HepG2 (cell line): Measurements from ENCODE around the gene NFYC.

Source experiments
- EHMT2 ChIP-seq: fragments of 200-600 bp; sonication (generic); IDR thresholded peaks from 2 replicates; pipeline ENCODE4 v1.7.0; 2017; ENCODE audit warnings: antibody characterized with exemption, low read depth, low read length, borderline replicate concordance
- MAFF ChIP-seq: IDR thresholded peaks from 2 replicates; pipeline ENCODE4 v1.6.1; 2011; ENCODE audit warnings: low read depth, low read length, improper control_type of control experiment
- RBM22 ChIP-seq: fragments of 200-400 bp; formaldehyde crosslinking; optimal IDR thresholded peaks from 2 replicates; pipeline ENCODE3; 2017; ENCODE audit warnings: mild to moderate bottlenecking, low read length, moderate library complexity
- SYNCRIP ChIP-seq: fragments of 200-400 bp; formaldehyde crosslinking; IDR thresholded peaks from 2 replicates; pipeline ENCODE4 v1.6.1; 2018; ENCODE audit warnings: mild to moderate bottlenecking, low read depth, low read length; ENCODE audit not compliant: insufficient read depth
- ZNF224 ChIP-seq: sonication (generic); formaldehyde crosslinking; IDR thresholded peaks from 2 replicates; pipeline ENCODE4 v1.5.0; 2020; ENCODE audit warnings: mild to moderate bottlenecking, missing genetic modification reagents
- ZNF30 ChIP-seq: sonication (generic); formaldehyde crosslinking; IDR thresholded peaks from 2 replicates; pipeline ENCODE4 v1.5.0; 2020; ENCODE audit warnings: mild to moderate bottlenecking, missing genetic modification reagents
- TF ChIP-seq, protein P1 (sequence below): sonication (generic); formaldehyde crosslinking; IDR thresholded peaks from 2 replicates; pipeline ENCODE4 v1.4.0; 2020; ENCODE audit warnings: mild to moderate bottlenecking, missing genetic modification reagents

DNA sequence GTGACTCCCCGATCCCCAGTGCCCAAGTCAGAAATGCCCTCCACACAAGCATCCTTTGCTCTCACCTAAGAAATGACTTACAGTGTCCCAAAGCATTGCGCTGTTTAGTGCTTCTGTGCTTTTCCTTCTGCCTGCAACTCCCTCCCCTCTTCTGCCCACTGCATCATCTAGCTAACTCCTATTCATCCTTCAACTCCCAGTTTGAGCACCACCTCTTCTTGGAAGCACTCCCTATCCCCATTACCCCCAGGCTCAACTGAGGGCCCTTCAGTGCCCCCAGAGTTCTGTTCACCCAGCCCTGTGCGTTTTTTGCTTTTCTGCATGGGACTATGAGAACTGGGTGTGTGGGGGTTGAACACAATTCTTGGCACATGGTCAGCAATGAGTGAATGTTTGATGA is 102.1 kb downstream of the NFYC start:
- TF ChIP-seq EHMT2 (no peak), ZNF30 (no peak), SYNCRIP (no peak), ZNF224 (CRISPR knock-in tag) (no peak), RBM22 (no peak), MAFF (no peak)
- TF ChIP-seq, protein P1, sequence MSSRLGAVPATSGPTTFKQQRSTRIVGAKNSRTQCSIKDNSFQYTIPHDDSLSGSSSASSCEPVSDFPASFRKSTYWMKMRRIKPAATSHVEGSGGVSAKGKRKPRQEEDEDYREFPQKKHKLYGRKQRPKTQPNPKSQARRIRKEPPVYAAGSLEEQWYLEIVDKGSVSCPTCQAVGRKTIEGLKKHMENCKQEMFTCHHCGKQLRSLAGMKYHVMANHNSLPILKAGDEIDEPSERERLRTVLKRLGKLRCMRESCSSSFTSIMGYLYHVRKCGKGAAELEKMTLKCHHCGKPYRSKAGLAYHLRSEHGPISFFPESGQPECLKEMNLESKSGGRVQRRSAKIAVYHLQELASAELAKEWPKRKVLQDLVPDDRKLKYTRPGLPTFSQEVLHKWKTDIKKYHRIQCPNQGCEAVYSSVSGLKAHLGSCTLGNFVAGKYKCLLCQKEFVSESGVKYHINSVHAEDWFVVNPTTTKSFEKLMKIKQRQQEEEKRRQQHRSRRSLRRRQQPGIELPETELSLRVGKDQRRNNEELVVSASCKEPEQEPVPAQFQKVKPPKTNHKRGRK (CRISPR knock-in tag) = no peak
